Left ventricle myocardium inferior (tissue), 1 donor: ENCODE results near the gene TRIM48. TPM values are rescaled to one million over a fixed set of nuclear protein-coding genes. Genes with fewer than 3 reads are reported as not detected.
"Not testable (repeated sequence)": the region's sequence is repeated elsewhere in the genome, so short reads cannot be mapped to it uniquely, and the experiment has no call there.

ENCODE experiments used
- DNase-seq: peaks from one replicate; pipeline ENCODE4 v3.0.0-alpha.2; 2020
- H3K27ac ChIP-seq: fragments of 200-600 bp; replicated peaks from 2 replicates; pipeline ENCODE4 v1.8.0; 2021
- H3K27me3 ChIP-seq: fragments of 200-600 bp; 2 replicates; pipeline ENCODE4 v1.8.0; 2021; ENCODE audit warnings: low read depth
- H3K36me3 ChIP-seq: fragments of 200-600 bp; 2 replicates; pipeline ENCODE4 v1.8.0; 2021
- H3K4me1 ChIP-seq: fragments of 200-600 bp; 2 replicates; pipeline ENCODE4 v1.8.0; 2021
- H3K4me3 ChIP-seq: fragments of 200-600 bp; 2 replicates; pipeline ENCODE4 v1.8.0; 2021; ENCODE audit warnings: mild to moderate bottlenecking, moderate library complexity
- H3K9me3 ChIP-seq: fragments of 200-600 bp; replicated peaks from 2 replicates; pipeline ENCODE4 v1.8.0; 2021
- CTCF ChIP-seq: fragments of 200-600 bp; IDR thresholded peaks from 2 replicates; pipeline ENCODE4 v1.8.0; 2021; ENCODE audit warnings: antibody characterized with exemption, mild to moderate bottlenecking, borderline replicate concordance
- intact Hi-C: fragments of 100-400 bp; cut with micrococcal nuclease; formaldehyde crosslinking; loops from one replicate; pipeline ENCODE4 v1.11.0; 2022
- long read RNA-seq: library from polyadenylated mRNA; unstranded; transcript quantifications from one replicate; pipeline ENCODE4 v2.0.0, GENCODE V29; 2021
- total RNA-seq: library from RNA; stranded (reverse); fragmentation: NEBNext Ultra II Directional; extraction: Animal tissue kit (Norgen Biotek cat#: 25700); gene quantifications from one replicate; pipeline ENCODE4 v1.2.1, GENCODE V29; 2021
- donor health status: DM: no; HTN: yes; CAD: no; lungs with severe emphysema.

The TRIM48 gene
- total RNA-seq = not detected
- long read RNA-seq = 0 reads

- H3K36me3 ChIP-seq, DNase-seq, H3K4me1 ChIP-seq, intact Hi-C loops, H3K4me3 ChIP-seq, H3K9me3 ChIP-seq, H3K27ac ChIP-seq, H3K27me3 ChIP-seq: not testable (repeated sequence)
Measured at GRCh38 chr11:55261855-55262254, at the start of gene TRIM48. Gene TRIM48 (plus strand): TSS chr11:55262155. CDS start chr11:55262268, 113 bp downstream.

GRCh38 chr11:55238316-55238715 is 23.6 kb upstream of the TRIM48 start:
- H3K4me3 ChIP-seq, intact Hi-C loops, DNase-seq, H3K27me3 ChIP-seq, H3K36me3 ChIP-seq, H3K4me1 ChIP-seq, H3K27ac ChIP-seq: not testable (repeated sequence)
- H3K9me3 ChIP-seq = peaks cover 46% of the 10 kb centered on the region

- peaks cover 6% of the 10 kb centered on the region for H3K9me3 ChIP-seq
- no peak for DNase-seq
- intact Hi-C loops = no loop called here
- no peak overlapping the region for H3K27ac ChIP-seq
- no peak overlapping the region for H3K4me3 ChIP-seq
- H3K4me1 ChIP-seq = no peaks in the 10 kb centered on the region
- no peak for TF ChIP-seq CTCF
- H3K27me3 ChIP-seq = no peaks in the 10 kb centered on the region
- H3K36me3 ChIP-seq = no peaks in the 10 kb centered on the region
Measured at GRCh38 chr11:55263081-55263480, 1.1 kb downstream of the TRIM48 start.

Other genes with a start within 250 kb of the TRIM48 start
- gene OR4A16, start 81.0 kb downstream of the TRIM48 start, total RNA-seq = not detected
- not detected for gene OR4A15, start 105.8 kb downstream of the TRIM48 start, total RNA-seq